Activated CD4-positive, CD25-positive, alpha-beta regulatory T cell treated with anti-CD3 and anti-CD28 coated beads, Interleukin-2, amount 50 U/mL, for 24 hours (primary cell): Measurements from ENCODE around the gene HSPB6.
"Not testable (repeated sequence)": the region's sequence is repeated elsewhere in the genome, so short reads cannot be mapped to it uniquely, and the experiment has no call there.

ENCODE experiments used
- ATAC-seq, 2 donors: fragments of 150-1000 bp; cut with Tn5 transposase; one replicate each; pipeline ENCODE4 v1.10.0; 2021; ENCODE audit warnings: mild to moderate bottlenecking in 1 of 2, moderate library complexity in 1 of 2

HSPB6 gene

GRCh38 chr19:35729021-35729420 is 27.8 kb downstream of the HSPB6 start:
- ATAC-seq, result no peak

DNA sequence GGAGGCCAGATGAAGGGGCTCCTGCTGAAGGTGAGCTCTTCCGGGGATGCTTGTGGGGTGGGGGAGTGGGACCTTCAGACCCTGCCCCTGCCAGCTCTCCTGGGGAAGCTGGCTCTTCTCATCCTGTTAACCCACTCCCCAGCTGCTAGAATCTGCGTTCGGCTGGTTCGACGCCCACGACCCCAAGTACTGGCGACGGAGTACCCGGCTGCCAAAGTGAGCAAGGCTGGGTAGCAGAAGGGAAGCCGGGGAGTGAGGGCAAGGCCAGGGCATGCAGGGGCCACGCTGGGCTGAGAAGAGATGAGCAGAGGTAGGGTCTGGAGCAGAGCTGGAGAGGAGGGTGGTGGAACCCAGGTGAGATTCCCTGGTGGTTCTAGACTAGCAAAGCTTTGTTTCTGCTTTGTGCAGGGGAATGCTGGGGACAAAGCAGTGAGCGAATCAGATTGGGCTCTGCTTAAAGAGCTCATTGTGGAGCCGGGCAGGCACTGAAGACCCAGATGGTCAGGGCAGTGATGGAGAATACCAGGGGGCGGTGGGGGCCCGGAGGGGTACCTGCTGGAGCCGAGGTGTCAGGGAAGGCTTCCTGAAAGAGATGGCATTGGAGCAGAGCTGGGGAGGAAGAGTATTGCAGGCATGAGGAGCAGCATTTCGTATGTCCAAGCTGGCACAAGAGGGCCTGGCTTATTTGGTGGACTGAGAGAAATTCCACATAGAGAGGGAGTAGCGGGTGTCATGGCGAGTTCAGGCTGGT is 28.7 kb downstream of the HSPB6 start:
- no peak for ATAC-seq

DNA sequence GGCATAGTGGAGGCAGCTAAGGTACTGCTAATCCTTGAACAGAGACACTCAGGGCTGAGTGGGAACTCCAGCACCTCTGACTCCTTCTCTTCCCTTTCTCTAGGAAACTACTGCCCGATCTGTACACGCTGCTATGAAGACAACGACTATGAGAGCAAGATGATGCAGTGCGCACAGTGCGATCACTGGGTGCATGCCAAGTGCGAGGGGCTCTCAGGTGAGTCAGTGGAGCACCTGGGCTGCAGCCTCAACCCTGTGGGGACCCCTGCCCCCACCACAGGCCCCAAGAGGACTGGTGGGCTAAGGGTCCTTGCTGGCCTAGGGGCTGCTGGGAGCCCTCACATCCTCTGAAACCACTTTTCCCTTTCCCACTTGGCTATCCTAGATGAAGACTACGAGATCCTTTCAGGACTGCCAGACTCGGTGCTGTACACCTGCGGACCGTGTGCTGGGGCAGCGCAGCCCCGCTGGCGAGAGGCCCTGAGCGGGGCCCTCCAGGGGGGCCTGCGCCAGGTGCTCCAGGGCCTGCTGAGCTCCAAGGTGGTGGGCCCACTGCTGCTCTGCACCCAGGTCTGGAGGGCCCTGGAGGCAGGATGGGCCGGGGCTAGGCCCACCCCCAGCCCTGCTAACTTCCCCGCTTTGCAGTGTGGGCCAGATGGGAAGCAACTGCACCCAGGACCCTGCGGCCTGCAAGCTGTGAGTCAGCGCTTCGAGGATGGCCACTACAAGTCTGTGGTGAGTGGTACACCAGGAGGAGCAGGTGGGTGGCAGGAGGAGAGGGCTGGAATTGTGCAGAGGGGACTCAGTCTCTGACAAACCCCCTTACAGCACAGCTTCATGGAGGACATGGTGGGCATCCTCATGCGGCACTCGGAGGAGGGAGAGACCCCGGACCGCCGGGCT is 29.5 kb downstream of the HSPB6 start:
- no peak for ATAC-seq

- no peak for ATAC-seq
Measured at GRCh38 chr19:35725216-35725861, 31.5 kb downstream of the HSPB6 start.

- ATAC-seq, result no peak
Measured at GRCh38 chr19:35724560-35724959, 32.3 kb downstream of the HSPB6 start.

DNA sequence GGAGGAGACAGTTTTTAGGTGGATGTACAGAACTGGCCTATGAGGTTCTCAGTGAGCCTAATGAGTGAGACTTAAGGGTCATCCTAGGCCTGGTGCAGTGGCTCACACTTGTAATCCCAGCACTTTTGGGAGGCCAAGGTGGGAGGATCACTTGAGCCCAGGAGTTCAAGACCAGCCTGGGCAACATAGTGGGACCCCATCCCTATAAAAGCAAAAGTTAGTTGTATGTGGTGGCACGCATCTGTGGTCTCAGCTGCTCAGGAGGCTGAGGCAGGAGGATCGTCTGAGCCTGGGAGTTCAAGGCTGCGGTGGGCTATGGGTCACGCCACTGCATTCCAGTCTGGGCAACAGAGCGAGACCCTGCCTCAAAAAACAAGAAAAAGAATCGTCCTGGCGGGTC is 32.7 kb downstream of the HSPB6 start:
- not testable (repeated sequence) for ATAC-seq

GRCh38 chr19:35723671-35724070 is 33.2 kb downstream of the HSPB6 start:
- no peak for ATAC-seq

DNA sequence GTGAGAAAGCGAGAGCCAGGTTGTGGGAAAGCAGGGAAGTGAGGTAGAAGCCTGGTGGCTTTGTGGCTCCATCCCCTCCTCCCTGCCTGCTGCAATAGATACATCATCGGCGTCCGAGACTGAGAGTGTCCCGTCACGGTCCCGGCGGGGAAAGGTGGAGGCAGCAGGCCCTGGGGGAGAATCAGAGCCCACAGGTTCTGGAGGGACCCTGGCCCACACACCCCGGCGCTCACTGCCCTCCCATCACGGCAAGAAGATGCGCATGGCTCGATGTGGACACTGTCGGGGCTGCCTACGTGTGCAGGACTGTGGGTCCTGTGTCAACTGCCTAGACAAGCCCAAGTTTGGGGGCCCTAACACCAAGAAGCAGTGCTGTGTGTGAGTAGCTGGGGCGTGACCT is 33.9 kb downstream of the HSPB6 start:
- ATAC-seq, result no peak

DNA sequence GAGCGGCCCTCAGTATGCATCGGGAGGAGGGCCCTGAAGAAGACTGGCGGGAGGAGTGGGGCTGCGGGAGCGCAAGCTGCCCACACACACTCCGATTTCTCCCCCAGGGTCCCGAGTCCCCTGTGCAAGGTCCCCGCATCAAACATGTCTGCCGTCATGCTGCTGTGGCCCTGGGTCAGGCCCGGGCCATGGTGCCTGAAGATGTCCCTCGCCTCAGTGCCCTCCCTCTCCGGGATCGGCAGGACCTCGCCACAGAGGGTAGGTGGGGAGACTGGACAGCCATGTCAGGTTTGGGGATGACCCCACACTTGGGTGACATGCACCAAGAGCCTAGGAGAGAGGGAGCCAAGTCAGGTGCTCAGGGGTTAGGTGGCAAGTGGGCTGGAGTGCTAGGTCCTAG is 34.4 kb downstream of the HSPB6 start:
- ATAC-seq, result no peak

GRCh38 chr19:35721374-35721773 is 35.5 kb downstream of the HSPB6 start:
- ATAC-seq, result no peak

DNA sequence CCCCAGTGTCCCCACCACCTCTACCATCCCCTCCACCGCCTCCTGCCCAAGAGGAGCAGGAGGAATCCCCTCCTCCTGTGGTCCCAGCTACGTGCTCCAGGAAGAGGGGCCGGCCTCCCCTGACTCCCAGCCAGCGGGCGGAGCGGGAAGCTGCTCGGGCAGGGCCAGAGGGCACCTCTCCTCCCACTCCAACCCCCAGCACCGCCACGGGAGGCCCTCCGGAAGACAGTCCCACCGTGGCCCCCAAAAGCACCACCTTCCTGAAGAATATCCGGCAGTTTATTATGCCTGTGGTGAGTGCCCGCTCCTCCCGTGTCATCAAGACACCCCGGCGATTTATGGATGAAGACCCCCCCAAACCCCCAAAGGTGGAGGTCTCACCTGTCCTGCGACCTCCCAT is 36.2 kb downstream of the HSPB6 start:
- ATAC-seq, result no peak

GRCh38 chr19:35720163-35720524 is 36.7 kb downstream of the HSPB6 start:
- ATAC-seq, result no peak

GRCh38 chr19:35719402-35720162 is 37.2 kb downstream of the HSPB6 start:
- no peak for ATAC-seq

GRCh38 chr19:35718345-35719041 is 38.3 kb downstream of the HSPB6 start:
- peak; percentile 1 for ATAC-seq

- peak; percentile 0 for ATAC-seq
Measured at GRCh38 chr19:35717665-35718344, 39.0 kb downstream of the HSPB6 start, which contains the start of gene KMT2B. Gene KMT2B, plus strand, starts transcription at chr19:35718003. Its CDS starts 16 bp downstream, at chr19:35718019.

GRCh38 chr19:35716801-35717664 is 39.8 kb downstream of the HSPB6 start:
- peak; percentile 67 to 72 for ATAC-seq

- no peak for ATAC-seq
Measured at GRCh38 chr19:35715981-35716800, 40.6 kb downstream of the HSPB6 start.

DNA sequence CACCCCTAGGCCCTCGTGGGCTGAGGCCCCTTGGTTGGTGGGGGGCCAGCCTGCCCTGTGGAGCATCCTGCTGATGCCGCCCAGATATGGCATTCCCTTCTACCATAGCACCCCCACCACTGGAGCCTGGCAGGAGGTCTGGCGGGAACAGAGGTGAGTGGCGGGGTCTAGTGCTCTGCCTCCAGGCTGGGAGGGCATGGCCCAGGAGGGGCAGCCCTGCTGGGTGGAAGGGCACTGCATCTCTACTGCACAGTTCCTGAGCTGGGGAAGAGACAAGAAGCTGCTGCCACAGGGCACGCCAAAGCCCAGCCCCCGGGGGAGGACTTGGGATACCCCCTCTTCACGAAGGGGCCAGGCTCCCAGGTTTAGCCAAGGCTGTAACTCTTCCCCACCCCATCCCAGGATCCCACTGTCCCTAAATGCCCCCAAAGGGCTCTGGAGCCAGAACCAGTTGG is 41.4 kb downstream of the HSPB6 start:
- no peak for ATAC-seq
